IPS-20b (cell line): ENCODE data around the gene TP53TG5.

Experiments used
- H3K27ac ChIP-seq: one replicate; pipeline ENCODE4 v1.5.1; 2013; ENCODE audit warnings: low read length
- H3K27me3 ChIP-seq: 2 replicates; pipeline ENCODE4 v1.6.1; 2013; ENCODE audit warnings: mild to moderate bottlenecking, low read length, inconsistent platforms; ENCODE audit not compliant: insufficient read depth
- H3K36me3 ChIP-seq: 2 replicates; pipeline ENCODE4 v1.6.1; 2013; ENCODE audit warnings: low read depth, mild to moderate bottlenecking, inconsistent platforms, low read length, moderate library complexity; ENCODE audit not compliant: insufficient read depth
- H3K4me1 ChIP-seq: 2 replicates; pipeline ENCODE4 v1.6.1; 2013; ENCODE audit warnings: mild to moderate bottlenecking, control low read depth, inconsistent platforms, low read length, moderate library complexity; ENCODE audit not compliant: insufficient read depth
- H3K4me3 ChIP-seq: 2 replicates; pipeline ENCODE4 v1.5.1; 2013; ENCODE audit warnings: mild to moderate bottlenecking, low read length, inconsistent platforms
- H3K9ac ChIP-seq: 2 replicates; pipeline ENCODE4 v1.6.1; 2013; ENCODE audit warnings: low read depth, mild to moderate bottlenecking, inconsistent platforms, low read length, moderate library complexity
- H3K9me3 ChIP-seq: 2 replicates; pipeline ENCODE4 v1.6.1; 2013; ENCODE audit warnings: mild to moderate bottlenecking, low read depth, low read length, inconsistent platforms; ENCODE audit not compliant: insufficient read depth

The TP53TG5 gene

DNA sequence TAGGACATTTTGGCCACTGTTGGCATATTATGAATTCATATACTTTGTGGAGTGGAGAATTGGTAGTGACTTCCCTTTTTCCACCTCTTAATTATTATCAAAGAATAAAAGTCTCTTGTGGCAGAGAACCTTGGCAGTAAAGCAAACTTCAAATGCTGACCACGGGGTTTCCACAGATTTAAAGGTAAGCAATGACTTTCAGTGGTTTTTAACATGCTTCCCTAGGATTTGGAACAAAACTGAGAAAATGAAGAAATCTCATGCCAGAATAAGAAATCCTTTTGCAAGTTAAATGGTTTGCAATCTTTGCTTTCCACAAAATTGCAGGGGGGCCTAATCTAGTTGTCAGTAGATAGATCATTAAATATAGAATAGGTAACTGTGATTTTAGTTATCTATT, 27.9 kb downstream of the TP53TG5 start:
- Histone ChIP-seq H3K4me3 (no peak overlapping the region), H3K9ac (no peak overlapping the region), H3K4me1 (peaks cover 25% of the 10 kb centered on the region), H3K9me3 (no peaks in the 10 kb centered on the region), H3K36me3 (no peaks in the 10 kb centered on the region), H3K27me3 (peaks cover 7% of the 10 kb centered on the region; the same call in 1 of the 2 replicates), H3K27ac (no peak overlapping the region)

DNA sequence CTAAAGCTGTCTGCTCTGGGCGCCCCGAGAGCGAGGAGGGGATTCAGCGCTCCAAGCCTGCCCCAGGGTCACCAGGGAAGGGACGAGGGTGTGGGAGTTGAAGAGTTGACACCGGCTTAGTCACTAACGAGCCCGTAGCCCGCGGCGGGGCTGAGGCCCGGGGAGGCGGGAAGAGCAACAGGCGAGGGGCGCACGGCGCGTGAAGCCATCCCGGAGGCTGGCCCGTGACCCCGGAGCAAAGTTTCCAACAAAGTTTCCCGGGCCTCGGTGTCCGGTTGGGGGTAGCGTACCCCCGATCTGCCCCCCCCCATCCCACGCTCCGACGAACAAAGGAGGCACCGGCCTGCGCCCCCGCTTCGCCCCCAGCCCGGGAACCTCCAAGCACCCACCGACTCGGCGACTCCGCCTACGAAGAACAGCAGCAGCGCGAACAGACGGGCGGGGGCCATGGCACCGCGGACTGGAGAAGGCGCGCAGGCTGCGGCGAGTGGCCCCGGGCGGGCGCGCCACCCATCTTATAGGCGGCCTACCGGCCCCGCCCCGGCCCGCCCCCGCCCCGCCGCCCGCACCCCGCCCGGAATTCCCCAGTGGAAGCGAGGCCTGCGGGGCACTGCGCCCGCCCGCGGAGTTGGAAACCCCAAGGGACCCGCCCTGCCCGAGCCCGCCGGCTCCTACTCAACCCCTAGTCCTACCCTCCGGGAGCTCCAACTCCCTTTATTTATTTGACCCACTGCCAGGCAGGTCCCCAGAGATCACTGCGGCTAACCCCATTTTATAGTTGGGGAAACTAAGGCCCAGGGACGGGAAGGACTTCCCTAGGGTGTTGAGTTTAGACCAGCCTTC, 30.0 kb downstream of the TP53TG5 start, which contains the start of gene SDC4:
Gene SDC4, minus strand, starts transcription at position 489 of the 843 bp plus-strand sequence. Its CDS starts 40 bp downstream, at position 449.
- H3K4me3 ChIP-seq = peak within 1 kb of the TSS; percentile 91
- no peaks in the 10 kb centered on the region for H3K9me3 ChIP-seq
- H3K27me3 ChIP-seq = peaks cover 7% of the 10 kb centered on the region; the same call in 1 of the 2 replicates
- no peaks in the 10 kb centered on the region for H3K36me3 ChIP-seq
- H3K27ac ChIP-seq = no peak within 1 kb of the TSS
- peaks cover 42% of the 10 kb centered on the region for H3K4me1 ChIP-seq
- H3K9ac ChIP-seq = peak within 1 kb of the TSS; percentile 86

GRCh38 chr20:45347297-45347935, 30.7 kb downstream of the TP53TG5 start:
- Histone ChIP-seq H3K9me3 (no peaks in the 10 kb centered on the region), H3K27me3 (peaks cover 7% of the 10 kb centered on the region; the same call in 1 of the 2 replicates), H3K4me1 (peaks cover 48% of the 10 kb centered on the region), H3K27ac (no peak overlapping the region), H3K9ac (peak overlapping the region; percentile 86), H3K36me3 (no peaks in the 10 kb centered on the region), H3K4me3 (peak overlapping the region; percentile 91)

- peaks cover 52% of the 10 kb centered on the region for H3K4me1 ChIP-seq
- H3K36me3 ChIP-seq = no peaks in the 10 kb centered on the region
- H3K27ac ChIP-seq = no peak overlapping the region
- peak overlapping the region; percentile 91 for H3K4me3 ChIP-seq
- no peaks in the 10 kb centered on the region for H3K9me3 ChIP-seq
- peak overlapping the region; percentile 86; the same call in 1 of the 2 replicates for H3K9ac ChIP-seq
- H3K27me3 ChIP-seq = peaks cover 7% of the 10 kb centered on the region; the same call in 1 of the 2 replicates
Observed at GRCh38 chr20:45346851-45347250, 31.3 kb downstream of the TP53TG5 start.

DNA sequence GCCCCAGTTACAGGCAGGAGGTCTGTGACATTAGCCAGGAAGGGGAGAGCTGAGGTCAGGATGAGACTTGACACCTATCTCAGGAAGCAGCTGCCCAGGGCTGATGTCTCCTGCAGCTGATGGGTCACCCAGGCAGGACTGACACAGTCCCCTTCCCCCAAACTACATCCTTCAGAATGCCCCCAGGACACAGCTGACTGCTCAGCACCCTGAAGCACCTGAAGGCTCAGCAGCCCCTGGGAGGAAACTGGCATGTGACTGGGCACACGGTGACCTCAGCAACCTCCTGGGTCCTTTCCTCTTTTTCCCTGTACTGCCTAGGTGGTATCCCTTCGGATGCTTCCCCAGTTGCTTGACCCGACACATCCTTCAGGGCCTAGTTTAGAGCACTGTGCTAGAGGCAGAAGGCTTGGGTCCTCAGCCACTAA, 31.8 kb downstream of the TP53TG5 start:
- no peaks in the 10 kb centered on the region for H3K36me3 ChIP-seq
- no peaks in the 10 kb centered on the region for H3K9me3 ChIP-seq
- H3K4me1 ChIP-seq = peaks cover 58% of the 10 kb centered on the region
- peak overlapping the region; percentile 61; the same call in 1 of the 2 replicates for H3K9ac ChIP-seq
- H3K27ac ChIP-seq = no peak overlapping the region
- peak overlapping the region; percentile 91 for H3K4me3 ChIP-seq
- H3K27me3 ChIP-seq = peaks cover 7% of the 10 kb centered on the region; the same call in 1 of the 2 replicates

DNA sequence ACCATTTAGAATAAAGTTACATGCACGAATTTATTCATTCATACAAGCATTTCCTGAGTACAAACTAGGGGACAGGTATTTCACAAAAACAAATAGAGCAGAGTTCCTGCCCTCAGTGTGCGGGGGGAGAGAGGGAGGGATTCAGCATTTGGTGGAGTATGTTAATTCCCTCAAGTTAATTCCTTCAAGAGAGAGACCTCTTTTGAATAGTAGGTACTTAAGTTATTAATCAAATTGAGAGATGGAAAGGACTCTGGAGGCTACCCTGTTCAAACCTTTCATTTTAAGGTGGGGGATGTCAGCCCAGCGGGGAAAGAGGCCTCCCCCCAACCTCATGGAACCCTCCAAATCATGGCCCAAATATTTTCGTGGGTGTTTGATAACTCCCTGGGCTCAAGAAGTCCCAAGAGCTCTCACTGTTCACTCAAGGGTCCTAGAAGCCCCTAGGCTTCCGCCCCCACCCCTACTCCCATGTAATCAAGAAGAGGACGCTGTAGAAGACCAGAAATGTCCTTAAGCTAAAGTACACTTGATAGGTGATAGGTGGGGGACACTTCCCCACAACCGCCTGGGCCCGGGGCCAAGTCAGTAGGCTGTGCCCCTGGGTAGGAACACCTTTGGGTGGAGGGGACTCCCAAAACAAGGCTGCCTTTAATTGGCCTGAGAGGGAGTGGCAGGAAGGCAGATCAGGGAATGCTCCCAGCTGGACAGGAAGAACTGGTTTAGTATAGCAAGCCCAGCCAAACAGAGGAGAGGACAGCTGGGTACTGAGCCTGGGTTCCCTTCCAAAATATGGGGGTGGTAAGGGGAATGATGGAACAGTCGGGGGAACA, 32.8 kb downstream of the TP53TG5 start:
- Histone ChIP-seq H3K36me3 (peaks cover 6% of the 10 kb centered on the region), H3K4me3 (0 out of 2 replicates have a peak overlapping the region, but pooled peaks have one; percentile 68), H3K27ac (no peak overlapping the region), H3K9me3 (no peaks in the 10 kb centered on the region), H3K27me3 (peaks cover 7% of the 10 kb centered on the region; the same call in 1 of the 2 replicates), H3K4me1 (peaks cover 67% of the 10 kb centered on the region), H3K9ac (peak overlapping the region; percentile 29; the same call in 1 of the 2 replicates)

DNA sequence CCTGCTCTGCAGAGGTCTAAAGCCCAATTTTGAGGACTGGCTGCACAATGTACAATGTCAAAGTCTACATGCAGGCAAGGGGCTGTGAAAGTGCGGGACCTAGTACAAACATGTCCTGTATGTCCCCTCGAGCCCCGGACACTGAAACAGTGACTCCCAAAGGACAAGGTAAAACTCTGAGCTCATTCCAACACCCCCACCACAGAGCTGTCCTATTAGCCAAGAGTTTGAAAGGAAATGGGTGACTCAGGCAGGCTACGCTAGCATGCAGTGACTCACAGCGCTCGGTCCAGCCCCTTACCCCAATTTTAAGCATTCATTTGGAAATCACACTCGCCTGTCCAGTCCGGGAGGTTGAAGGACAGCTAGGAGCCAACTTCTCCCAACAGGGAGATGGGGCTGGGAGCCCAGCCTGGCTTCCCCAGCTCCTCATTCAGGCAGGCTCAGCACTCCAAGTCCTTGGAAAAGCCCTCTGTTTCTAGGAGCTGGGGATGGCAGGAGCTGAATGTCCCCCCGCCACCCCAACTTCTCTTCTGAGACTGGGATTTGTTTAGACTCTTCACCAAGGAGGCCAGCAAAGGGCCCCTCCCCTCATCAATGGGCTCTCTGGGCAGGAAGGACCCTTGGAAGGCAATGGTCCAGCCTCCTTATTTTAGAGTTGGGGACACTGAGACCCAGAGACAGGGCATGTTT, 33.8 kb downstream of the TP53TG5 start:
- H3K36me3 ChIP-seq = peaks cover 16% of the 10 kb centered on the region

DNA sequence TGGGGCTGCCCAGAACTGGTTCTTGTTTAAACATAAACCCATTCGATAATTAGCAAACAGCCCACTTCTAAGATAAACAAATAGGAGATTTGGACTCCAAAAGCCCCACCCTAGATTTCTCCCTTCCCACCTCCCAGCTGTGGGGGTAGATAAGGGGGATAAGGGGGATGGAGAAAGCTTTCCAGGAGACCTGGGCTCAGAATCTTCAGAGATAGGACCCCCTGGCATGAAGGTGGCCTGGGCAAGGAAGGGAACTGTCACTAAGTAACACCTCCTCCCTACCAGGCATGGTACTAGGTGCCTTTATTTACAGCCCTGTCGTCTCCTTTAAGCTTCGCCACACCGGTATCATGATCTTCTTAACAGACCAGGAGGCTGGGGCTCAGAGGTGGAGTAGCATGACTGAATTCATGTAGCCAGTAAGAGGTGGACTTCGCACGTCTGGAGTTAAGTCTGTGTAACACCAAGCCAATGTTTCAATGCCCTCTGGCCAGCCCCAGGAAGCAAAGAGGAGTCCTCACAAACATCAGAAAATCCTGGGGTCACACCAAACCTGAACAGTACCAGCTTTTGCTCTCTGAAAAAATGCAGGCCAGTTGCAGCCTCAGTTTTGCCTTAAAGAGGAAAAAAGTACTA, 34.5 kb downstream of the TP53TG5 start:
- Histone ChIP-seq H3K36me3 (peaks cover 17% of the 10 kb centered on the region), H3K4me1 (peaks cover 82% of the 10 kb centered on the region), H3K9me3 (no peaks in the 10 kb centered on the region), H3K9ac (peak overlapping the region; percentile 89; the same call in 1 of the 2 replicates), H3K27me3 (peaks cover 7% of the 10 kb centered on the region; the same call in 1 of the 2 replicates), H3K27ac (peak overlapping the region; percentile 96), H3K4me3 (peak overlapping the region; percentile 68)

More for the DNA sequence above, 33.8 kb downstream of the TP53TG5 start:
- Histone ChIP-seq H3K27me3 (peaks cover 7% of the 10 kb centered on the region; the same call in 1 of the 2 replicates), H3K9ac (peak overlapping the region; percentile 89; the same call in 1 of the 2 replicates), H3K4me3 (peak overlapping the region; percentile 68), H3K27ac (peak overlapping the region; percentile 96), H3K9me3 (no peaks in the 10 kb centered on the region), H3K4me1 (peaks cover 75% of the 10 kb centered on the region)

- Histone ChIP-seq H3K36me3 (peaks cover 17% of the 10 kb centered on the region), H3K4me3 (peak overlapping the region; percentile 68), H3K9me3 (no peaks in the 10 kb centered on the region), H3K4me1 (peaks cover 89% of the 10 kb centered on the region), H3K27me3 (peaks cover 7% of the 10 kb centered on the region; the same call in 1 of the 2 replicates), H3K9ac (peak overlapping the region; percentile 89; the same call in 1 of the 2 replicates), H3K27ac (peak overlapping the region; percentile 96)
Observed at GRCh38 chr20:45342855-45343531, 35.1 kb downstream of the TP53TG5 start.
